GM12891 (cell line): ENCODE measurements around the gene KCNH1.

Source experiments
- PAX5 ChIP-seq: IDR thresholded peaks from 2 replicates; pipeline ENCODE4 v1.6.1; 2011; ENCODE audit warnings: low read length, moderate library complexity, mild to moderate bottlenecking; ENCODE audit not compliant: insufficient read depth, severe bottlenecking
- POLR2A ChIP-seq: IDR thresholded peaks from 2 replicates; pipeline ENCODE4 v1.6.1; 2011; ENCODE audit warnings: low read depth, low read length, control low read depth
- POLR2AphosphoS5 ChIP-seq: IDR thresholded peaks from 2 replicates; pipeline ENCODE4 v1.6.1; 2011; ENCODE audit warnings: low read depth, low read length, control low read depth
- SPI1 ChIP-seq: IDR thresholded peaks from 2 replicates; pipeline ENCODE4 v1.6.1; 2011; ENCODE audit warnings: low read depth, low read length, control low read depth
- TAF1 ChIP-seq: IDR thresholded peaks from 2 replicates; pipeline ENCODE4 v1.6.1; 2011; ENCODE audit warnings: low read depth, low read length, control low read depth

- TF ChIP-seq POLR2AphosphoS5, result no peak
- TF ChIP-seq TAF1, result no peak
- no peak for TF ChIP-seq POLR2A
- no peak for TF ChIP-seq PAX5
- no peak for TF ChIP-seq SPI1
Measured at GRCh38 chr1:210800756-210801155, 333.2 kb downstream of the KCNH1 start.
